ENCODE results near the gene PCCA.

The PCCA gene

DNA sequence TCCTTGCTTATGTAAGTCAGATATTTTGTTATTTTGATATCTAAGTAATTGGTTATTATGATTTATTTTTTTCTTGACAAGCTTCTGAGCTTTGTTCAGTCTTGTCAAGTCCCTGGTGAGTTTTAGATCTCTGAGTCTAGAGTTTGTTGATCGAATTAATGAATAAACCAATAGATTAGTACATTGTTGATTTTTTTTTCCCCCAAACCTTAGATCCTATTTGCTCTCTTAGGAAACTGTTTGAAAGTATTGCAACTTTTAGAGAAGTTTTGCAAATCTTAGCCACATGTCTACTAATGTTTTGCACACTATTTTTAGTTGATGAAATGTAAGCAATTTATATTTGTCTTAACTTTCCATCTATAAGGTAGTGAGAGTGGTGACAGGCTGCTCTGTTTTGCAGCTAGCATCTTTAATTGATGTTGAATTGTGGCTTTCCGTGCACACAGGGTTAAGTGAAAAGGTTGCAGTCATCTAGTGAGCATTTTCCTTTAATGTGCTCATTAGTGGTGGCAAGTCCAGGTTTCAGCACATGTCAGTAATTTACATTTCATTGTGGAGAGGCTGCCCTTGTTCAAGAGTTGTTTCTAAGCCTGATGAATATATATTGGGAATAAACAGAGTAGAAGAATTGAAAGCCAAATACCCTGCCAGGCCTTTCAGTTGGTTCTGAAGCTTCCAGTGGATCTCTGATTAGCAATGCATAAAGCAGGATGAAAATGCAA is 86.3 kb downstream of the PCCA start:
- TF ChIP-seq, protein P1, sequence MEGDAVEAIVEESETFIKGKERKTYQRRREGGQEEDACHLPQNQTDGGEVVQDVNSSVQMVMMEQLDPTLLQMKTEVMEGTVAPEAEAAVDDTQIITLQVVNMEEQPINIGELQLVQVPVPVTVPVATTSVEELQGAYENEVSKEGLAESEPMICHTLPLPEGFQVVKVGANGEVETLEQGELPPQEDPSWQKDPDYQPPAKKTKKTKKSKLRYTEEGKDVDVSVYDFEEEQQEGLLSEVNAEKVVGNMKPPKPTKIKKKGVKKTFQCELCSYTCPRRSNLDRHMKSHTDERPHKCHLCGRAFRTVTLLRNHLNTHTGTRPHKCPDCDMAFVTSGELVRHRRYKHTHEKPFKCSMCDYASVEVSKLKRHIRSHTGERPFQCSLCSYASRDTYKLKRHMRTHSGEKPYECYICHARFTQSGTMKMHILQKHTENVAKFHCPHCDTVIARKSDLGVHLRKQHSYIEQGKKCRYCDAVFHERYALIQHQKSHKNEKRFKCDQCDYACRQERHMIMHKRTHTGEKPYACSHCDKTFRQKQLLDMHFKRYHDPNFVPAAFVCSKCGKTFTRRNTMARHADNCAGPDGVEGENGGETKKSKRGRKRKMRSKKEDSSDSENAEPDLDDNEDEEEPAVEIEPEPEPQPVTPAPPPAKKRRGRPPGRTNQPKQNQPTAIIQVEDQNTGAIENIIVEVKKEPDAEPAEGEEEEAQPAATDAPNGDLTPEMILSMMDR (IDR thresholded peaks at IDR 0.05; ENCODE audit: low read depth, low read length, missing control alignments), result no peak
- no peak overlapping the region for H3K4me3 ChIP-seq (ENCODE audit: low read depth, low read length)
- DNase-seq (ENCODE audit: low read depth), result no peak

DNA sequence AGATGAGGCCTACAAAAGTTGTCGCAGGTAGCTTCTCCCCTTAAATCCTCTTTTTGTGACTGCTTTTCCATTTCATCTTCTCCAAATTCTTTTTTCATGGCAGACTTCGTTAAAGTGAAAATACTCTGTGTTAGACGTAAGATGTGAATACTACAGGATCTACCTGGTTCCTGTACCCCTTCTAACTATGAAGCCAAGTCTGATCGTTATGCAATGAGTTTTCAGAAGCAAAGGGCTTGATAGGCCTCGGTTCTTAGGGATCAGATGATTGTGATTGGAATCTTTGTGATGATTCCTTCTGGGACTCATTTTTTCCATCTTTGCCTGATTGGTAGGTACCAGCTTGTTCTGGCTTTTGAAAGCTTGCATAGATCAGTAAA is 86.9 kb downstream of the PCCA start:
- no peak for DNase-seq (ENCODE audit: low read depth)
- no peak overlapping the region for H3K4me3 ChIP-seq (ENCODE audit: low read depth, low read length)
- TF ChIP-seq, protein P1 (IDR thresholded peaks at IDR 0.05; ENCODE audit: low read depth, low read length, missing control alignments), result no peak

DNA sequence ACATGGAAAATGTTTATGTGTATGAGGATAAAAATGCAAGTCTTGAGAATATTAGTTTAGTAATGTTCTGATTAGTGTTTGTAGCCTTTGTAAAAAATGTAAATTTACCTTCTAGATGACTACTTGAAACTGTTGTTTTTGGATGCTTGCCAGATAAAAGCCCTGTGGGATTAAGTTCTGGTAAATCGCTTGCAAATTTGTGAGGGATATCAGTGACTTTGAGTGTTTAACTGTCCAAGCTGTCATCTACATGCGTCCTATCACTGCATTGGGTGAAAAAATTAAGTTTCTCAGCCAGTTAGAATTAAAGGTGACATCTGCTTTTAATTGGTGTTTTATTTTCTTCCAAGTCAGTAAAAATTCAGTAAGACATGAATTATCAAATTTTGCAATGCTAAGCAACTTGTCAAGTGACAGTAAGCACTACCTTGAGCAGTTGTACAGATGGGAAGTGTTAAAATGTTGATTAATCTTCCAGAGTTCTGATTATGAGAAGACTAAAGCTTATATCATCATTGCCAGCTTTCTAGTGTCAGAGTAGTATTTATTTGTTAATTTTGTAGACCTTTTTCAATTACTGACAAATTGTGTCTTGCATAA is 88.0 kb downstream of the PCCA start:
- no peak for DNase-seq (ENCODE audit: low read depth)
- H3K4me3 ChIP-seq (ENCODE audit: low read depth, low read length), result no peak overlapping the region
- TF ChIP-seq, protein P1 (IDR thresholded peaks at IDR 0.05; ENCODE audit: low read depth, low read length, missing control alignments), result no peak

DNA sequence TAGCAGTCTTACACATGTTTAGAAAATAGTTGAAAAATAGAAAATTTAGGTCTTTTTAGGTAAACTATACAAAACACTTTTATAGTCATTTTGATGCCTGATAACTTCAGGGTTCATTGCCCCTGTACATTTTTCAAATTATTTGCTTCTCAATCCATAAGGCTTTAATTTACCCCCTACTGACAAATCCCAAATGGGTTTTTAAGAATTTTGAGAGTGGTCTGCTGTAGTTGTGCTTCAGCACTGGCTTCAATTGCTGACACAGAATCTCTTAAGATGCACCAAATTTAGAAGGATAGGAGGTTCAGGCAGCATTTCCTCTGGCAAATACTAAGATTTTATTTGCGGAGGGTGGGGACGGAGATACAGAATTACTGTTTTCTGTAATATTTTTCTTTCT is 89.4 kb downstream of the PCCA start:
- no peak overlapping the region for H3K4me3 ChIP-seq (ENCODE audit: low read depth, low read length)
- no peak for DNase-seq (ENCODE audit: low read depth)
- TF ChIP-seq, protein P1 (IDR thresholded peaks at IDR 0.05; ENCODE audit: low read depth, low read length, missing control alignments), result no peak

DNA sequence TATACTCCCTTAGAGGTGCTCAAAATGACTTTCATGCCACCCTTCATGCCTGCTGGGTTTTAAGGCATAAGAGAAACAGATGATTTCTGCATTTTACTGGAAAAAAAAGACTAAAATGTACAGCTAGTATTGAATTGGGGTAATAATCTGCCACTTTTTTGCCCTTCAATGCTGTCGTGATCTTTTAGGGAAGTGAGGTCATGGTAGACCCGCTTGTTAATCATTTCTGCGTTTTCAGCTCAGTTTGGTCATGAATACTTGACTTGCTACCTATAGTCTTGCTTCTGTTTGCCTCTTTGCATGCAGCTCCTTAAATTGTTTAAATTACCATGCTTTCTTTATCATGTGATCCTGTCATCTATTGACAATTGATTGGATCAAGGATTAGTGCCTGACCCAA is 90.4 kb downstream of the PCCA start:
- H3K4me3 ChIP-seq (ENCODE audit: low read depth, low read length), result no peak overlapping the region
- TF ChIP-seq, protein P1 (IDR thresholded peaks at IDR 0.05; ENCODE audit: low read depth, low read length, missing control alignments), result no peak
- no peak for DNase-seq (ENCODE audit: low read depth)

DNA sequence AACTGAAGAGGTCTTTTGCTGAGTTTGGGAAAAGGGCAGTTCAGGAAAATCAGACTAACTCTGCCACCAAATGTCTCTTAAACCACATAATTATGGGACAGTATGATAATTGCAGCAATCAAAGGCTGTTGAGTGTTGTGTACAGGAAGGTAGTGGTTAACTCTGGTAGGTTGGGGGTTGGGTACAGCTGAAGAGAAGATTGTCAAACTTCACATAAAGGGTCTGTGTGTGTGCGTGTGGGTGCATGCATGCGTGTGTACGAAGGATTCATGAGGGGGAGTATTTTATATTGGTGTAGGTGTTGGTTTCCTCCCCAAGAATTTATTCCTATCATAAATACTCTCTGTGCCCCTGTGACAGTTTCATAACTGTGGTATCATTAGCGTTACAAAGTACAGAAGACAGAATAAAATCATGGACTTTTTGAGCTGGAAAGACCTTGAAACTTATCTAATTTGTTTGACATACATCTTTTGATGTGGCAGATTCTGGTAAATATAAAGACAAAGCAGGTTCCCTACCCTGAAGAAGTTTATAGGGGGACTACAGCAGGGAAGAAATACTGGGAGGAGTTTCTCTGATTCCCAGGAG is 94.1 kb downstream of the PCCA start:
- TF ChIP-seq, protein P1 (IDR thresholded peaks at IDR 0.05; ENCODE audit: low read depth, low read length, missing control alignments), result no peak
- H3K4me3 ChIP-seq (ENCODE audit: low read depth, low read length), result no peak overlapping the region
- no peak for DNase-seq (ENCODE audit: low read depth)

Data from GM12864 (cell line).